Limb (tissue), 2 donors: ENCODE data around the gene MRAP.

Experiments used
- DNase-seq, 2 donors: peaks; one replicate each; pipeline ENCODE4 v3.0.0-alpha.2; 2016; ENCODE audit errors: extremely low spot score in 2 of 2

Gene MRAP

GRCh38 chr21:32347977-32348376, 49.3 kb downstream of the MRAP start:
- no peak for DNase-seq

- no peak for DNase-seq
Measured at GRCh38 chr21:32348604-32349332, 50.1 kb downstream of the MRAP start.

GRCh38 chr21:32349333-32349944, 50.8 kb downstream of the MRAP start:
- DNase-seq, result no peak

GRCh38 chr21:32350211-32350980, 51.7 kb downstream of the MRAP start:
- DNase-seq, result no peak

- no peak for DNase-seq
Measured at GRCh38 chr21:32350981-32351380, 52.3 kb downstream of the MRAP start.

GRCh38 chr21:32351428-32351827, 52.8 kb downstream of the MRAP start:
- no peak for DNase-seq

GRCh38 chr21:32352526-32352925, 53.9 kb downstream of the MRAP start:
- DNase-seq, result no peak

GRCh38 chr21:32353002-32353711, 54.5 kb downstream of the MRAP start:
- DNase-seq, result no peak

- no peak for DNase-seq
Measured at GRCh38 chr21:32356874-32357395, 58.3 kb downstream of the MRAP start.

- DNase-seq, result no peak
Measured at GRCh38 chr21:32359719-32360260, 61.1 kb downstream of the MRAP start.

GRCh38 chr21:32360401-32360975, 61.8 kb downstream of the MRAP start:
- DNase-seq, result no peak
